Caco-2 (cell line): ENCODE measurements around the gene NPBWR2. TPM values are rescaled to one million over a fixed set of nuclear protein-coding genes. Genes with fewer than 3 reads are reported as not detected.

Source experiments
- BruUV-seq: library from RNA; stranded (reverse); fragments of 400-500 nt; replicated peaks from 2 replicates; lab custom pipeline; 2021; lab: Mats Ljungman, UMichigan
- CTCF ChIA-PET: fragments of 300-600 bp; sonication (Branson Sonifier 250); formaldehyde crosslinking; loops from one replicate; lab custom pipeline; 2022; ENCODE audit warnings: antibody characterized with exemption; lab: Charles Lee
- POLR2A ChIA-PET: fragments of 300-600 bp; sonication (Branson Sonifier 250); formaldehyde crosslinking; loops from one replicate; lab custom pipeline; 2022; ENCODE audit warnings: antibody characterized with exemption; lab: Charles Lee
- DNase-seq, 2 experiments: peaks; one replicate each; pipeline versions ENCODE4 v3.0.0 to v3.0.0-alpha.2; 2020 to 2022
- H3K27me3 ChIP-seq: replicated peaks from 2 replicates; pipeline ENCODE4 v1.6.0; 2011; ENCODE audit warnings: low read length; ENCODE audit not compliant: control insufficient read depth, insufficient read depth
- H3K36me3 ChIP-seq: 2 replicates; pipeline ENCODE4 v1.5.1; 2011; ENCODE audit warnings: low read length; ENCODE audit not compliant: control insufficient read depth, insufficient read depth
- H3K4me1 ChIP-seq: fragments of 250-450 bp; sonication (Bioruptor Pico); 2 replicates; pipeline ENCODE4 v1.5.1; 2020; ENCODE audit warnings: mild to moderate bottlenecking
- H3K4me3 ChIP-seq: 2 replicates; pipeline ENCODE4 v1.5.1; 2011; ENCODE audit warnings: low read depth, mild to moderate bottlenecking, control low read depth, low read length
- H3K9me3 ChIP-seq: fragments of 250-450 bp; sonication (Bioruptor Pico); 2 replicates; pipeline ENCODE4 v1.5.1; 2020; ENCODE audit warnings: mild to moderate bottlenecking, moderate library complexity
- H3K27ac Mint-ChIP-seq: one replicate; pipeline ENCODE4 v1.8.0; 2022; ENCODE audit warnings: mixed read lengths; ENCODE audit not compliant: unreplicated experiment
- H3K27me3 Mint-ChIP-seq: one replicate; pipeline ENCODE4 v1.8.0; 2022; ENCODE audit warnings: mixed read lengths; ENCODE audit not compliant: insufficient read depth, unreplicated experiment
- H3K36me3 Mint-ChIP-seq: one replicate; pipeline ENCODE4 v1.8.0; 2022; ENCODE audit warnings: mild to moderate bottlenecking, mixed read lengths; ENCODE audit not compliant: insufficient read depth, unreplicated experiment
- H3K4me1 Mint-ChIP-seq: one replicate; pipeline ENCODE4 v1.8.0; 2022; ENCODE audit warnings: low read depth, mixed read lengths; ENCODE audit not compliant: unreplicated experiment
- H3K4me3 Mint-ChIP-seq: one replicate; pipeline ENCODE4 v1.8.0; 2022; ENCODE audit warnings: mild to moderate bottlenecking, moderate library complexity, mixed read lengths; ENCODE audit not compliant: unreplicated experiment
- H3K9me3 Mint-ChIP-seq: one replicate; pipeline ENCODE4 v1.8.0; 2022; ENCODE audit warnings: mixed read lengths; ENCODE audit not compliant: unreplicated experiment
- CTCF ChIP-seq, 2 experiments: fragments of 200-600 bp in 1 of 2; IDR thresholded peaks; 1 replicate in 1 of 2; 2 replicates in 1 of 2; pipeline versions ENCODE4 v1.5.1 to v1.8.0; 2011 to 2022; ENCODE audit warnings: antibody characterized with exemption in 1 of 2, control low read depth in 1 of 2, inconsistent platforms in 1 of 2, low read depth in 1 of 2, low read length in 1 of 2, mild to moderate bottlenecking in 1 of 2, moderate library complexity in 1 of 2; ENCODE audit not compliant: insufficient read depth in 1 of 2, severe bottlenecking in 1 of 2, unreplicated experiment in 1 of 2
- intact Hi-C: fragments of 100-400 bp; cut with micrococcal nuclease; formaldehyde crosslinking; loops from one replicate; pipeline ENCODE4 v1.10.0; 2022; ENCODE audit not compliant: unreplicated experiment
- total RNA-seq: library from RNA; stranded (reverse); gene quantifications from 2 replicates; pipeline ENCODE4 v1.2.3, GENCODE V29; 2022

The NPBWR2 gene
- total RNA-seq, 1 experiment from 2014 or later, result not detected

GRCh38 chr20:64072498-64073063 lies 34.8 kb downstream of the NPBWR2 start:
- intact Hi-C loops, result no loop called here
- BruUV-seq, result no TSS peak
- ChIA-PET CTCF (interaction anchor here (1.8 to 1.9 kb wide), 2 partner anchors 10 to 34 kb away, joined by 5 to 7 read pairs; partner anchors contain the start of gene TCEA2), POLR2A (no interaction called here)
- Histone ChIP-seq H3K27me3 (no peaks in the 10 kb centered on the region), H3K36me3 (no peaks in the 10 kb centered on the region), H3K9me3 (no peaks in the 10 kb centered on the region), H3K4me1 (no peaks in the 10 kb centered on the region), H3K4me3 (no peak overlapping the region)
- no peaks in the 10 kb centered on the region for H3K27me3 Mint-ChIP-seq
- no peaks in the 10 kb centered on the region for H3K4me1 Mint-ChIP-seq
- TF ChIP-seq CTCF (IDR thresholded peaks at IDR 0.05; ENCODE audit: insufficient read depth in 1 of 2, low read depth in 1 of 2, low read length in 1 of 2, severe bottlenecking in 1 of 2, unreplicated experiment in 1 of 2), result no peak
- no peaks in the 10 kb centered on the region for H3K9me3 Mint-ChIP-seq
- no peak for DNase-seq
- peaks cover 17% of the 10 kb centered on the region for H3K36me3 Mint-ChIP-seq
- peak overlapping the region; percentile 5 for H3K27ac Mint-ChIP-seq
- H3K4me3 Mint-ChIP-seq, result no peak overlapping the region

DNA sequence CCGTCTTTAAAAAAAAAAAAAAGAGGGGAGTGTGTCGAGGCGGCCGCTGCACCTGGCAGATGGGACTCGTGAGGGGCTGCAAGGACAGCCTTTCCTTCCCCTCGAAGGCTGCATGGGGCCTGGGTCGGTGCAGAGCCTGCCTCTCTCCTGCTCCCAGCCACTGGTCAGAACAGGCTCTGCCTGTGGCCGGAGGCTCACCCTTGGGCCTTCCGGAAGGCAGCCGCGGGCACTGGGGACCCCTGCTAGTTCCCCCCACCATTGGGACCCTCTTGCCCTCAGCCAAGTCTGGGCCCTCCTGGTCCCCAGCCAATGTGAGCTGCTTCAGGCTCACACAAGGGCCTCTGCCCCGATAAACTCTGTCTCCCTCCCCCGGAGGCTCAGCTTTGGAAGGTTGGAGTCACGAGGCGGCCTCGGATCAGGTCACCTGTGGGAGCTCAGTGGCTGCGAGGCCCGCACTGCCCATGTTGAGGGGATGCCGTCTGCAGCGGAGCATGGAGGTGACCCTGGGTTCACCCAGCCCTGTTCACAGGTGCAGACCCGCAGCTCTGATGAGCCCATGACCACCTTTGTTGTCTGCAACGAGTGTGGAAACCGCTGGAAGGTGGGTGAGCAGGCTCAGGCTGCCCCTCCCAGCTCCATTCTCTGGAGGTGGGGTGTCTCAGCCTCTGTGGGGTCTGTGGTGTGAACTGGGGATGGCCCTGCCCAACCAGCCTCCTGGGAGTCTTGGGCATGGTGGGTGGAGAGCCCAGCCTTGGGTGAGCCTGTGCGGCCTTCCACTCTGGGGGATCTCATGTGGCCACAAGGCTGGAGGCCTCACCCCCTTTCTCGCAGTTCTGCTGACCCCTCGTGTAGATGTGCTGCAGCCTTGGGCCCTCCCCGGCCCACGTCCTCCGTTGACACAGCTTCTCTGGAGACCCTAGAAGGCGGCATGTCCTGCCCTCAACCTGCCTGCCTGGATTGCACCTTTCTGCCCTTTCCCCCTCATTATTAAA lies 35.7 kb downstream of the NPBWR2 start:
- Histone ChIP-seq H3K27me3 (no peaks in the 10 kb centered on the region), H3K9me3 (no peaks in the 10 kb centered on the region), H3K4me1 (no peaks in the 10 kb centered on the region), H3K4me3 (no peak overlapping the region), H3K36me3 (no peaks in the 10 kb centered on the region)
- DNase-seq, result no peak
- no peak overlapping the region for H3K4me3 Mint-ChIP-seq
- POLR2A ChIA-PET, result interaction anchor here (0.6 kb wide), 1 partner anchor 429 kb away, joined by 11 read pairs; no protein-coding TSS in a partner anchor
- intact Hi-C loops, result no loop called here
- H3K36me3 Mint-ChIP-seq, result peaks cover 17% of the 10 kb centered on the region
- no TSS peak for BruUV-seq
- TF ChIP-seq CTCF (IDR thresholded peaks at IDR 0.05; ENCODE audit: insufficient read depth in 1 of 2, low read depth in 1 of 2, low read length in 1 of 2, severe bottlenecking in 1 of 2, unreplicated experiment in 1 of 2), result no peak
- no peaks in the 10 kb centered on the region for H3K9me3 Mint-ChIP-seq
- H3K27me3 Mint-ChIP-seq, result no peaks in the 10 kb centered on the region
- H3K4me1 Mint-ChIP-seq, result no peaks in the 10 kb centered on the region
- peak overlapping the region; percentile 5 for H3K27ac Mint-ChIP-seq
- CTCF ChIA-PET, result interaction anchor here (0.8 to 1.8 kb wide), 3 partner anchors 9 to 33 kb away, joined by 3 to 5 read pairs (median 4); partner anchors contain the start of gene TCEA2

DNA sequence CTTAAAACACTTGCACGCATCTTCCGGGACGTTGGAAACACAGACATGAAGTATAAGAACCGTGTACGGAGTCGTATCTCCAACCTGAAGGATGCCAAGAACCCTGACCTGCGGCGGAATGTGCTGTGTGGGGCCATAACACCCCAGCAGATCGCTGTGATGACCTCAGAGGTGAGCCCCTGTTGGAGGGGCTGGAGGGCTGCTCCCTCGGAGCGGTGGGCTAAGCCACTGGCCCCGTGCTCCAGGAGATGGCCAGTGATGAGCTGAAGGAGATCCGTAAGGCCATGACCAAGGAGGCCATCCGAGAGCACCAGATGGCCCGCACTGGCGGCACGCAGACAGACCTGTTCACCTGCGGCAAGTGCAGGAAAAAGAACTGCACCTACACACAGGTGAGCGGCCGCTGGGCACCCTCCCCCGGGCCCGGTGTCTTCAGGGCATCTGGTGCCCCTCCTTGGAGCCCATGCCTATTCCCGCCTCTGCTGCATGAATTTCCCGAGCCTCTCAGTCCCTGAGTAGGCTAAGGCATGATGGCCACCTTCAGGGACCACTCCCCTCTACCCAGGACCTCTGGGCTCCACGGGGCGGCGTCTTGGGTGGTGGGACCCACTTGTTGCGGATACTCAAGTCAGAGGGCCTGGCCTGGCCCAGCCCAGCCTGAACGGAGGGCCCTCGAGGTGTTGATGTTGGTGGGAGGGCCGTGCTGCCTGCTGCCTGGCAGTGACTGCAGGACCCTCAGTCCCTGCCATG lies 36.9 kb downstream of the NPBWR2 start:
- Mint-ChIP-seq H3K36me3 (peaks cover 17% of the 10 kb centered on the region), H3K4me1 (peaks cover 7% of the 10 kb centered on the region), H3K4me3 (no peak overlapping the region), H3K9me3 (no peaks in the 10 kb centered on the region), H3K27me3 (no peaks in the 10 kb centered on the region), H3K27ac (no peak overlapping the region)
- no TSS peak for BruUV-seq
- no peaks in the 10 kb centered on the region for H3K36me3 ChIP-seq
- no peak overlapping the region for H3K4me3 ChIP-seq
- H3K9me3 ChIP-seq, result no peaks in the 10 kb centered on the region
- intact Hi-C loops, result no loop called here
- POLR2A ChIA-PET, result no interaction called here
- no peak for TF ChIP-seq CTCF (IDR thresholded peaks at IDR 0.05; ENCODE audit: insufficient read depth in 1 of 2, low read depth in 1 of 2, low read length in 1 of 2, severe bottlenecking in 1 of 2, unreplicated experiment in 1 of 2)
- no peak for DNase-seq
- no peaks in the 10 kb centered on the region for H3K27me3 ChIP-seq
- H3K4me1 ChIP-seq, result no peaks in the 10 kb centered on the region
- CTCF ChIA-PET, result interaction anchor here (0.7 to 2.1 kb wide), 5 partner anchors 8 to 66 kb away, joined by 3 to 10 read pairs (median 5); partner anchors contain the start of genes LKAAEAR1, OPRL1, RGS19 and TCEA2
